HUDEP-2 (cell line): ENCODE measurements around the gene ATRN.
"Not testable (repeated sequence)": the region's sequence is repeated elsewhere in the genome, so short reads cannot be mapped to it uniquely, and the experiment has no call there.

Source experiments
- DNase-seq, 76 experiments: peaks; one replicate each; lab custom pipeline; 2025; ENCODE audit not compliant: unreplicated experiment in 76 of 76; lab: John Stamatoyannopoulos, UW

Gene ATRN

GRCh38 chr20:3512239-3512638 is 41.4 kb downstream of the ATRN start:
- not testable (repeated sequence) for DNase-seq

- no peak for DNase-seq
These were observed 43.3 kb downstream of the ATRN start for GRCh38 chr20:3514012-3514642.

GRCh38 chr20:3515379-3516170 is 44.8 kb downstream of the ATRN start:
- no peak for DNase-seq

GRCh38 chr20:3521852-3522740 is 51.3 kb downstream of the ATRN start:
- no peak for DNase-seq

GRCh38 chr20:3524696-3525095 is 53.9 kb downstream of the ATRN start:
- not testable (repeated sequence) for DNase-seq

- DNase-seq, result no peak
These were observed 61.3 kb downstream of the ATRN start for GRCh38 chr20:3532089-3532615.

- not testable (repeated sequence) for DNase-seq
These were observed 66.9 kb downstream of the ATRN start for GRCh38 chr20:3537733-3538132.

GRCh38 chr20:3539311-3540107 is 68.7 kb downstream of the ATRN start:
- no peak for DNase-seq

- DNase-seq, result no peak
These were observed 71.3 kb downstream of the ATRN start for GRCh38 chr20:3541887-3542721.

- DNase-seq, result no peak
These were observed 73.2 kb downstream of the ATRN start for GRCh38 chr20:3543901-3544507.

GRCh38 chr20:3545401-3545925 is 74.6 kb downstream of the ATRN start:
- DNase-seq, result no peak

GRCh38 chr20:3547906-3548305 is 77.1 kb downstream of the ATRN start:
- no peak for DNase-seq

GRCh38 chr20:3550837-3551236 is 80.0 kb downstream of the ATRN start:
- peak in 14 of 76 experiments; percentile 1 to 39 (median 20) for DNase-seq

GRCh38 chr20:3551681-3552434 is 81.0 kb downstream of the ATRN start:
- no peak for DNase-seq

- DNase-seq, result no peak
These were observed 82.8 kb downstream of the ATRN start for GRCh38 chr20:3553663-3554062.

GRCh38 chr20:3557237-3557785 is 86.5 kb downstream of the ATRN start:
- DNase-seq, result no peak

- peak in 1 of 76 experiments; percentile 8 for DNase-seq
These were observed 88.4 kb downstream of the ATRN start for GRCh38 chr20:3559231-3559630.

GRCh38 chr20:3559637-3560036 is 88.8 kb downstream of the ATRN start:
- no peak for DNase-seq
